ENCODE data around the gene ABCA10. TPM values are rescaled to one million over a fixed set of nuclear protein-coding genes. Genes with fewer than 3 reads are reported as not detected.

Gene ABCA10
- total RNA-seq, 1 donor from 2014 or later: 1.8 TPM

- Mint-ChIP-seq H3K4me3 (ENCODE audit: unreplicated experiment) (no peak overlapping the region), H3K27me3 (ENCODE audit: unreplicated experiment) (no peaks in the 10 kb centered on the region), H3K9me3 (ENCODE audit: unreplicated experiment) (peaks cover 9% of the 10 kb centered on the region), H3K27ac (ENCODE audit: unreplicated experiment) (no peak overlapping the region), H3K36me3 (ENCODE audit: unreplicated experiment) (peaks cover 3% of the 10 kb centered on the region), H3K4me1 (ENCODE audit: unreplicated experiment) (peaks cover 4% of the 10 kb centered on the region)
- TF ChIP-seq, protein P1, sequence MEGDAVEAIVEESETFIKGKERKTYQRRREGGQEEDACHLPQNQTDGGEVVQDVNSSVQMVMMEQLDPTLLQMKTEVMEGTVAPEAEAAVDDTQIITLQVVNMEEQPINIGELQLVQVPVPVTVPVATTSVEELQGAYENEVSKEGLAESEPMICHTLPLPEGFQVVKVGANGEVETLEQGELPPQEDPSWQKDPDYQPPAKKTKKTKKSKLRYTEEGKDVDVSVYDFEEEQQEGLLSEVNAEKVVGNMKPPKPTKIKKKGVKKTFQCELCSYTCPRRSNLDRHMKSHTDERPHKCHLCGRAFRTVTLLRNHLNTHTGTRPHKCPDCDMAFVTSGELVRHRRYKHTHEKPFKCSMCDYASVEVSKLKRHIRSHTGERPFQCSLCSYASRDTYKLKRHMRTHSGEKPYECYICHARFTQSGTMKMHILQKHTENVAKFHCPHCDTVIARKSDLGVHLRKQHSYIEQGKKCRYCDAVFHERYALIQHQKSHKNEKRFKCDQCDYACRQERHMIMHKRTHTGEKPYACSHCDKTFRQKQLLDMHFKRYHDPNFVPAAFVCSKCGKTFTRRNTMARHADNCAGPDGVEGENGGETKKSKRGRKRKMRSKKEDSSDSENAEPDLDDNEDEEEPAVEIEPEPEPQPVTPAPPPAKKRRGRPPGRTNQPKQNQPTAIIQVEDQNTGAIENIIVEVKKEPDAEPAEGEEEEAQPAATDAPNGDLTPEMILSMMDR (IDR thresholded peaks at IDR 0.05): no peak
- no peak for DNase-seq (ENCODE audit: extremely low spot score, unreplicated experiment)
These were observed 7.8 kb upstream of the ABCA10 start for GRCh38 chr17:69236464-69236863.

GRCh38 chr17:69235338-69236058 lies 6.9 kb upstream of the ABCA10 start:
- Mint-ChIP-seq H3K27me3 (ENCODE audit: unreplicated experiment) (no peaks in the 10 kb centered on the region), H3K9me3 (ENCODE audit: unreplicated experiment) (peaks cover 13% of the 10 kb centered on the region), H3K4me1 (ENCODE audit: unreplicated experiment) (peaks cover 4% of the 10 kb centered on the region), H3K36me3 (ENCODE audit: unreplicated experiment) (peaks cover 3% of the 10 kb centered on the region), H3K27ac (ENCODE audit: unreplicated experiment) (no peak overlapping the region), H3K4me3 (ENCODE audit: unreplicated experiment) (no peak overlapping the region)
- TF ChIP-seq, protein P1 (IDR thresholded peaks at IDR 0.05): peak; percentile 91
- peak; percentile 91 for DNase-seq (ENCODE audit: extremely low spot score, unreplicated experiment)

DNA sequence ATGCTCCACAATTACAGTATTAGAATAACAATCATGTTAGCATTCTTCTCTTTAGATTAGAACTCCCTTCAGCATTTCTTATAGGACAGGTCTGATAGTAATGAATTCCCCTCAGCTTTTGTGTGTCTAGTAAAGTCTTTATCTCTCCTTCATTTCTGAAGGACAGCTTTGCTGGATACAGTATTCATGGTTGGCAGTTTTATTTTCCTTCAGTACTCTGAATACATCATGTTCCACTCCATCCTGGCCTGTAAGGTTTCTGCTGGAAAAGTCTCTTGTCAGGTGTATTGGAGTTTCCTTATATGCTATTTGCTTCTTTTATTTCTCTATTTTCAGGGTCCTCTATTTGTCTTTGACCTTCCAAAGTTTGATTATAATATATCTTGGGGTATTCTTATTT lies 4.0 kb upstream of the ABCA10 start:
- Mint-ChIP-seq H3K4me3 (ENCODE audit: unreplicated experiment) (no peak overlapping the region), H3K27ac (ENCODE audit: unreplicated experiment) (no peak overlapping the region), H3K9me3 (ENCODE audit: unreplicated experiment) (peaks cover 16% of the 10 kb centered on the region), H3K27me3 (ENCODE audit: unreplicated experiment) (no peaks in the 10 kb centered on the region), H3K36me3 (ENCODE audit: unreplicated experiment) (peaks cover 3% of the 10 kb centered on the region), H3K4me1 (ENCODE audit: unreplicated experiment) (peaks cover 6% of the 10 kb centered on the region)
- TF ChIP-seq, protein P1 (IDR thresholded peaks at IDR 0.05): no peak
- no peak for DNase-seq (ENCODE audit: extremely low spot score, unreplicated experiment)

- H3K27ac Mint-ChIP-seq (ENCODE audit: unreplicated experiment): no peak overlapping the region
These were observed 2.9 kb upstream of the ABCA10 start for GRCh38 chr17:69231521-69231920.

GRCh38 chr17:69230939-69231338 lies 2.3 kb upstream of the ABCA10 start:
- TF ChIP-seq, protein P1 (IDR thresholded peaks at IDR 0.05): no peak
- DNase-seq (ENCODE audit: extremely low spot score, unreplicated experiment): no peak
- Mint-ChIP-seq H3K36me3 (ENCODE audit: unreplicated experiment) (peaks cover 3% of the 10 kb centered on the region), H3K9me3 (ENCODE audit: unreplicated experiment) (peaks cover 16% of the 10 kb centered on the region), H3K4me3 (ENCODE audit: unreplicated experiment) (no peak overlapping the region), H3K27me3 (ENCODE audit: unreplicated experiment) (no peaks in the 10 kb centered on the region), H3K27ac (ENCODE audit: unreplicated experiment) (no peak overlapping the region), H3K4me1 (ENCODE audit: unreplicated experiment) (peaks cover 10% of the 10 kb centered on the region)

More at GRCh38 chr17:69231521-69231920, 2.9 kb upstream of the ABCA10 start:
- Mint-ChIP-seq H3K4me3 (ENCODE audit: unreplicated experiment) (no peak overlapping the region), H3K4me1 (ENCODE audit: unreplicated experiment) (peaks cover 10% of the 10 kb centered on the region), H3K9me3 (ENCODE audit: unreplicated experiment) (peaks cover 16% of the 10 kb centered on the region), H3K27me3 (ENCODE audit: unreplicated experiment) (no peaks in the 10 kb centered on the region), H3K36me3 (ENCODE audit: unreplicated experiment) (peaks cover 3% of the 10 kb centered on the region)
- DNase-seq (ENCODE audit: extremely low spot score, unreplicated experiment): no peak
- TF ChIP-seq, protein P1 (IDR thresholded peaks at IDR 0.05): no peak

Data from osteocyte (in vitro differentiated cells).